ENCODE results near the gene GPX4.

DNA sequence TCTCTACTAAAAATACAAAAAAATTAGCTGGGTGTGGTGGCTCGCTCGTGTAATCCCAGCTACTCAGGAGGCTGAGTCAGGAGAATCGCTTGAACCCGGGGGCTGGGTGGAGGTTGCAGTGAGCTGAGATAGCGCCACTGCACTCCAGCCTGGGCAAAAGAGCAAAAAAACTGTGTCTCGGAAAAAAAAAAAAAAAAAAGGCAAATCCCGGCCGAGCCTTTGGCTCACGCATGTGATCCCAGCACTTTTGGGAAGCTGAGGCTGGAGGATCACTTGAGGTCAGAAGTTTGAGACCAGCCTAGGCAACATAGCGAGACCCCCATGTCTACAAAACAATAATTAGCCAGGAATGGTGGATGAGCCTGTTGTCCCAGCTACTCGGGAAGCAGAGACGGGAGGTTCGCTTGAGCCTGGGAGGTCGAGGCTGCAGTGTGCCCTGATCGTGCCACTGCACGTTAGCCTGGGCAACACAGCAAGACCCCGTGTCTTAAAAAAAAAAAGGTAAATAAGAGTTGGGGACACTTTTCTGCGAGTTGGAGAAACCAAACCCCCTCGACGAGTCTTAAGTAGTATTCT, 574 bp upstream of the GPX4 start:
- TF ChIP-seq, protein P1, sequence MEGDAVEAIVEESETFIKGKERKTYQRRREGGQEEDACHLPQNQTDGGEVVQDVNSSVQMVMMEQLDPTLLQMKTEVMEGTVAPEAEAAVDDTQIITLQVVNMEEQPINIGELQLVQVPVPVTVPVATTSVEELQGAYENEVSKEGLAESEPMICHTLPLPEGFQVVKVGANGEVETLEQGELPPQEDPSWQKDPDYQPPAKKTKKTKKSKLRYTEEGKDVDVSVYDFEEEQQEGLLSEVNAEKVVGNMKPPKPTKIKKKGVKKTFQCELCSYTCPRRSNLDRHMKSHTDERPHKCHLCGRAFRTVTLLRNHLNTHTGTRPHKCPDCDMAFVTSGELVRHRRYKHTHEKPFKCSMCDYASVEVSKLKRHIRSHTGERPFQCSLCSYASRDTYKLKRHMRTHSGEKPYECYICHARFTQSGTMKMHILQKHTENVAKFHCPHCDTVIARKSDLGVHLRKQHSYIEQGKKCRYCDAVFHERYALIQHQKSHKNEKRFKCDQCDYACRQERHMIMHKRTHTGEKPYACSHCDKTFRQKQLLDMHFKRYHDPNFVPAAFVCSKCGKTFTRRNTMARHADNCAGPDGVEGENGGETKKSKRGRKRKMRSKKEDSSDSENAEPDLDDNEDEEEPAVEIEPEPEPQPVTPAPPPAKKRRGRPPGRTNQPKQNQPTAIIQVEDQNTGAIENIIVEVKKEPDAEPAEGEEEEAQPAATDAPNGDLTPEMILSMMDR (IDR thresholded peaks at IDR 0.05), result no peak
- TF ChIP-seq EP300 (IDR thresholded peaks at IDR 0.05) (no peak), POLR2A (IDR thresholded peaks at IDR 0.05) (no peak)

Measured in stomach (tissue), 4 donors.